Measurements from ENCODE around the gene NCOR2.

NCOR2 gene

GRCh38 chr12:124536641-124537040 lies 30.8 kb downstream of the NCOR2 start:
- Histone ChIP-seq H3K36me3 (ENCODE audit: control insufficient read depth in 5 of 5, insufficient read depth in 5 of 5, low read length in 5 of 5) (peaks cover 0 to 14% (median 8%) of the 10 kb centered on the region in 5 donors), H3K27me3 (ENCODE audit: control insufficient read depth in 5 of 5, insufficient read depth in 4 of 5, low read length in 5 of 5) (no peaks in the 10 kb centered on the region), H3K4me3 (ENCODE audit: low read depth in 1 of 5, low read length in 5 of 5) (no peak overlapping the region), H3K27ac (ENCODE audit: low read depth, low read length) (peak overlapping the region; percentile 65), H3K4me1 (ENCODE audit: control insufficient read depth in 5 of 5, insufficient read depth in 5 of 5, low read length in 5 of 5) (peaks cover 8 to 42% (median 40%) of the 10 kb centered on the region in 5 donors), H3K9ac (ENCODE audit: low read length in 5 of 5) (no peak overlapping the region), H3K9me3 (ENCODE audit: control insufficient read depth in 5 of 5, low read length in 5 of 5) (no peaks in the 10 kb centered on the region)

- Histone ChIP-seq H3K36me3 (ENCODE audit: control insufficient read depth in 5 of 5, insufficient read depth in 5 of 5, low read length in 5 of 5) (peaks cover 0 to 14% (median 8%) of the 10 kb centered on the region in 5 donors), H3K27me3 (ENCODE audit: control insufficient read depth in 5 of 5, insufficient read depth in 4 of 5, low read length in 5 of 5) (no peaks in the 10 kb centered on the region), H3K9ac (ENCODE audit: low read length in 5 of 5) (no peak overlapping the region), H3K9me3 (ENCODE audit: control insufficient read depth in 5 of 5, low read length in 5 of 5) (no peaks in the 10 kb centered on the region), H3K4me3 (ENCODE audit: low read depth in 1 of 5, low read length in 5 of 5) (no peak overlapping the region), H3K4me1 (ENCODE audit: control insufficient read depth in 5 of 5, insufficient read depth in 5 of 5, low read length in 5 of 5) (peaks cover 8 to 41% (median 40%) of the 10 kb centered on the region in 5 donors), H3K27ac (ENCODE audit: low read depth, low read length) (no peak overlapping the region)
Observed at GRCh38 chr12:124534776-124535740, 32.4 kb downstream of the NCOR2 start.

GRCh38 chr12:124533456-124533855 lies 34.0 kb downstream of the NCOR2 start:
- H3K36me3 ChIP-seq (ENCODE audit: control insufficient read depth in 5 of 5, insufficient read depth in 5 of 5, low read length in 5 of 5), result peaks cover 0 to 14% (median 8%) of the 10 kb centered on the region in 5 donors
- H3K9ac ChIP-seq (ENCODE audit: low read length in 5 of 5), result no peak overlapping the region
- H3K27me3 ChIP-seq (ENCODE audit: control insufficient read depth in 5 of 5, insufficient read depth in 4 of 5, low read length in 5 of 5), result no peaks in the 10 kb centered on the region
- H3K9me3 ChIP-seq (ENCODE audit: control insufficient read depth in 5 of 5, low read length in 5 of 5), result no peaks in the 10 kb centered on the region
- H3K4me3 ChIP-seq (ENCODE audit: low read depth in 1 of 5, low read length in 5 of 5), result no peak overlapping the region
- no peak overlapping the region for H3K27ac ChIP-seq (ENCODE audit: low read depth, low read length)
- peaks cover 7 to 30% (median 27%) of the 10 kb centered on the region in 5 donors for H3K4me1 ChIP-seq (ENCODE audit: control insufficient read depth in 5 of 5, insufficient read depth in 5 of 5, low read length in 5 of 5)

- H3K9me3 ChIP-seq (ENCODE audit: control insufficient read depth in 5 of 5, low read length in 5 of 5), result no peaks in the 10 kb centered on the region
- no peak overlapping the region for H3K27ac ChIP-seq (ENCODE audit: low read depth, low read length)
- H3K27me3 ChIP-seq (ENCODE audit: control insufficient read depth in 5 of 5, insufficient read depth in 4 of 5, low read length in 5 of 5), result no peaks in the 10 kb centered on the region
- peaks cover 0 to 14% (median 8%) of the 10 kb centered on the region in 5 donors for H3K36me3 ChIP-seq (ENCODE audit: control insufficient read depth in 5 of 5, insufficient read depth in 5 of 5, low read length in 5 of 5)
- peaks cover 6 to 30% (median 27%) of the 10 kb centered on the region in 5 donors for H3K4me1 ChIP-seq (ENCODE audit: control insufficient read depth in 5 of 5, insufficient read depth in 5 of 5, low read length in 5 of 5)
- no peak overlapping the region for H3K4me3 ChIP-seq (ENCODE audit: low read depth in 1 of 5, low read length in 5 of 5)
- H3K9ac ChIP-seq (ENCODE audit: low read length in 5 of 5), result no peak overlapping the region
Observed at GRCh38 chr12:124532967-124533366, 34.4 kb downstream of the NCOR2 start.

- H3K4me1 ChIP-seq (ENCODE audit: control insufficient read depth in 5 of 5, insufficient read depth in 5 of 5, low read length in 5 of 5), result peaks cover 5 to 28% (median 25%) of the 10 kb centered on the region in 5 donors
- H3K27me3 ChIP-seq (ENCODE audit: control insufficient read depth in 5 of 5, insufficient read depth in 4 of 5, low read length in 5 of 5), result no peaks in the 10 kb centered on the region
- H3K9me3 ChIP-seq (ENCODE audit: control insufficient read depth in 5 of 5, low read length in 5 of 5), result no peaks in the 10 kb centered on the region
- H3K36me3 ChIP-seq (ENCODE audit: control insufficient read depth in 5 of 5, insufficient read depth in 5 of 5, low read length in 5 of 5), result peaks cover 0 to 14% (median 8%) of the 10 kb centered on the region in 5 donors
- H3K27ac ChIP-seq (ENCODE audit: low read depth, low read length), result no peak overlapping the region
- no peak overlapping the region for H3K4me3 ChIP-seq (ENCODE audit: low read depth in 1 of 5, low read length in 5 of 5)
- no peak overlapping the region for H3K9ac ChIP-seq (ENCODE audit: low read length in 5 of 5)
Observed at GRCh38 chr12:124532331-124532750, 35.1 kb downstream of the NCOR2 start.

GRCh38 chr12:124531906-124532305 lies 35.5 kb downstream of the NCOR2 start:
- Histone ChIP-seq H3K27ac (ENCODE audit: low read depth, low read length) (no peak overlapping the region), H3K4me3 (ENCODE audit: low read depth in 1 of 5, low read length in 5 of 5) (no peak overlapping the region), H3K9me3 (ENCODE audit: control insufficient read depth in 5 of 5, low read length in 5 of 5) (no peaks in the 10 kb centered on the region), H3K4me1 (ENCODE audit: control insufficient read depth in 5 of 5, insufficient read depth in 5 of 5, low read length in 5 of 5) (peaks cover 5 to 24% (median 22%) of the 10 kb centered on the region in 5 donors), H3K27me3 (ENCODE audit: control insufficient read depth in 5 of 5, insufficient read depth in 4 of 5, low read length in 5 of 5) (no peaks in the 10 kb centered on the region), H3K9ac (ENCODE audit: low read length in 5 of 5) (no peak overlapping the region), H3K36me3 (ENCODE audit: control insufficient read depth in 5 of 5, insufficient read depth in 5 of 5, low read length in 5 of 5) (peaks cover 0 to 15% (median 8%) of the 10 kb centered on the region in 5 donors)

GRCh38 chr12:124531281-124531745 lies 36.1 kb downstream of the NCOR2 start:
- H3K27ac ChIP-seq (ENCODE audit: low read depth, low read length), result no peak overlapping the region

GRCh38 chr12:124530637-124531263 lies 36.7 kb downstream of the NCOR2 start:
- H3K27ac ChIP-seq (ENCODE audit: low read depth, low read length), result no peak overlapping the region

More at GRCh38 chr12:124531281-124531745, 36.1 kb downstream of the NCOR2 start:
- Histone ChIP-seq H3K4me3 (ENCODE audit: low read depth in 1 of 5, low read length in 5 of 5) (no peak overlapping the region), H3K9ac (ENCODE audit: low read length in 5 of 5) (no peak overlapping the region), H3K27me3 (ENCODE audit: control insufficient read depth in 5 of 5, insufficient read depth in 4 of 5, low read length in 5 of 5) (no peaks in the 10 kb centered on the region), H3K4me1 (ENCODE audit: control insufficient read depth in 5 of 5, insufficient read depth in 5 of 5, low read length in 5 of 5) (peaks cover 5 to 22% (median 18%) of the 10 kb centered on the region in 5 donors), H3K36me3 (ENCODE audit: control insufficient read depth in 5 of 5, insufficient read depth in 5 of 5, low read length in 5 of 5) (peaks cover 0 to 18% (median 8%) of the 10 kb centered on the region in 5 donors), H3K9me3 (ENCODE audit: control insufficient read depth in 5 of 5, low read length in 5 of 5) (no peaks in the 10 kb centered on the region)

GRCh38 chr12:124529565-124530276 lies 37.7 kb downstream of the NCOR2 start:
- Histone ChIP-seq H3K27ac (ENCODE audit: low read depth, low read length) (no peak overlapping the region), H3K4me1 (ENCODE audit: control insufficient read depth in 5 of 5, insufficient read depth in 5 of 5, low read length in 5 of 5) (peaks cover 5 to 22% (median 18%) of the 10 kb centered on the region in 5 donors), H3K9ac (ENCODE audit: low read length in 5 of 5) (no peak overlapping the region), H3K4me3 (ENCODE audit: low read depth in 1 of 5, low read length in 5 of 5) (no peak overlapping the region), H3K9me3 (ENCODE audit: control insufficient read depth in 5 of 5, low read length in 5 of 5) (no peaks in the 10 kb centered on the region), H3K27me3 (ENCODE audit: control insufficient read depth in 5 of 5, insufficient read depth in 4 of 5, low read length in 5 of 5) (no peaks in the 10 kb centered on the region), H3K36me3 (ENCODE audit: control insufficient read depth in 5 of 5, insufficient read depth in 5 of 5, low read length in 5 of 5) (peaks cover 0 to 19% (median 8%) of the 10 kb centered on the region in 5 donors)

More at GRCh38 chr12:124530637-124531263, 36.7 kb downstream of the NCOR2 start:
- H3K4me3 ChIP-seq (ENCODE audit: low read depth in 1 of 5, low read length in 5 of 5), result no peak overlapping the region
- H3K36me3 ChIP-seq (ENCODE audit: control insufficient read depth in 5 of 5, insufficient read depth in 5 of 5, low read length in 5 of 5), result peaks cover 0 to 18% (median 8%) of the 10 kb centered on the region in 5 donors
- H3K9ac ChIP-seq (ENCODE audit: low read length in 5 of 5), result no peak overlapping the region
- no peaks in the 10 kb centered on the region for H3K9me3 ChIP-seq (ENCODE audit: control insufficient read depth in 5 of 5, low read length in 5 of 5)
- H3K27me3 ChIP-seq (ENCODE audit: control insufficient read depth in 5 of 5, insufficient read depth in 4 of 5, low read length in 5 of 5), result no peaks in the 10 kb centered on the region
- peaks cover 5 to 22% (median 18%) of the 10 kb centered on the region in 5 donors for H3K4me1 ChIP-seq (ENCODE audit: control insufficient read depth in 5 of 5, insufficient read depth in 5 of 5, low read length in 5 of 5)
